Endothelial cell of umbilical vein (primary cell): ENCODE results near the gene RTN4RL1. TPM values are rescaled to one million over a fixed set of nuclear protein-coding genes. Genes with fewer than 3 reads are reported as not detected.

ENCODE experiments used
- BruUV-seq: library from RNA; stranded (reverse); fragments of 400-500 nt; replicated peaks from 2 replicates; lab custom pipeline; 2021; lab: Mats Ljungman, UMichigan
- CTCF ChIA-PET: fragments of 300-600, 350-600 bp; sonication (Branson Sonifier 250); formaldehyde crosslinking; loops from one replicate; lab custom pipeline; 2021; ENCODE audit warnings: antibody characterized with exemption, inconsistent platforms; lab: Charles Lee
- POLR2A ChIA-PET: fragments of 300-600, 350-600 bp; sonication (Branson Sonifier 250); formaldehyde crosslinking; loops from one replicate; lab custom pipeline; 2021; ENCODE audit warnings: antibody characterized with exemption, inconsistent platforms; lab: Charles Lee
- DNase-seq: peaks from one replicate; pipeline ENCODE4 v3.0.0-alpha.2; 2011; ENCODE audit warnings: low read depth, low spot score
- FAIRE-seq: peaks from 2 replicates; lab custom pipeline; 2011; peaks lifted over from hg19 to GRCh38; lab: Jason Lieb, UNC
- H2AFZ ChIP-seq: 2 replicates; pipeline ENCODE4 v1.6.0; 2012; ENCODE audit warnings: low read depth, low read length, control low read depth, inconsistent platforms
- H3K27ac ChIP-seq: 2 replicates; pipeline ENCODE4 v1.5.1; 2011; ENCODE audit warnings: low read depth, mild to moderate bottlenecking, control low read depth, low read length, moderate library complexity; ENCODE audit not compliant: insufficient read depth
- H3K27me3 ChIP-seq, 2 experiments: 2 replicates each; pipeline versions ENCODE4 v1.6.0 to v1.6.1; 2011; ENCODE audit warnings: low read length in 2 of 2, mixed read lengths in 1 of 2; ENCODE audit not compliant: control insufficient read depth in 2 of 2, insufficient read depth in 2 of 2
- H3K36me3 ChIP-seq, 2 experiments: 2 replicates in 1 of 2; 3 replicates in 1 of 2; pipeline ENCODE4 v1.5.1; 2011; ENCODE audit warnings: low read length in 2 of 2, mild to moderate bottlenecking in 1 of 2, moderate library complexity in 1 of 2; ENCODE audit not compliant: control insufficient read depth in 2 of 2, insufficient read depth in 2 of 2; ENCODE audit errors: extremely low read depth in 1 of 2
- H3K4me1 ChIP-seq: 3 replicates; pipeline ENCODE4 v1.5.1; 2011; ENCODE audit warnings: mild to moderate bottlenecking, low read length; ENCODE audit not compliant: control insufficient read depth, insufficient read depth; ENCODE audit errors: extremely low read depth
- H3K4me2 ChIP-seq: 2 replicates; pipeline ENCODE4 v1.6.1; 2011; ENCODE audit warnings: low read length, control low read depth, mixed read lengths; ENCODE audit not compliant: insufficient read depth
- H3K4me3 ChIP-seq, 3 experiments: fragments of 200-600 bp in 1 of 3; sonication (generic), shearing (Covaris generic) in 1 of 3; replicated peaks in 1 of 3; 2 replicates each; pipeline ENCODE4 v1.5.1; 2011 to 2016; ENCODE audit warnings: control low read depth in 3 of 3, low read length in 3 of 3, mild to moderate bottlenecking in 2 of 3, inconsistent platforms in 1 of 3, low read depth in 1 of 3, moderate library complexity in 1 of 3; ENCODE audit not compliant: insufficient read depth in 1 of 3
- H3K79me2 ChIP-seq: 2 replicates; pipeline ENCODE4 v1.6.0; 2012; ENCODE audit warnings: low read length, inconsistent platforms; ENCODE audit not compliant: control insufficient read depth, insufficient read depth
- H3K9ac ChIP-seq: replicated peaks from 2 replicates; pipeline ENCODE3; 2011; ENCODE audit warnings: low read length, control low read depth; ENCODE audit not compliant: insufficient read depth; ENCODE audit errors: extremely low read depth
- H3K9me1 ChIP-seq: replicated peaks from 3 replicates; pipeline ENCODE4 v1.6.0; 2011; ENCODE audit warnings: mild to moderate bottlenecking, low read length; ENCODE audit not compliant: control insufficient read depth, insufficient read depth; ENCODE audit errors: extremely low read depth
- H3K9me3 ChIP-seq: replicated peaks from 2 replicates; pipeline ENCODE4 v1.5.1; 2012; ENCODE audit warnings: low read length, inconsistent platforms; ENCODE audit not compliant: control insufficient read depth, insufficient read depth
- H4K20me1 ChIP-seq: replicated peaks from 2 replicates; pipeline ENCODE3; 2011; ENCODE audit warnings: mild to moderate bottlenecking, low read length; ENCODE audit not compliant: control insufficient read depth, insufficient read depth; ENCODE audit errors: extremely low read depth
- CTCF ChIP-seq, 2 donors: IDR thresholded peaks; 1 replicate in 1 of 2; 2 replicates in 1 of 2; pipeline ENCODE4 v1.5.1; 2011; ENCODE audit warnings: low read length in 2 of 2, mild to moderate bottlenecking in 2 of 2, moderate library complexity in 2 of 2, control low read depth in 1 of 2, inconsistent platforms in 1 of 2, low read depth in 1 of 2; ENCODE audit not compliant: insufficient read depth in 1 of 2; ENCODE audit errors: extremely low read depth in 1 of 2
- EZH2 ChIP-seq: IDR thresholded peaks from 2 replicates; pipeline ENCODE4 v1.6.1; 2012; ENCODE audit warnings: borderline replicate concordance, low read depth, mild to moderate bottlenecking, moderate library complexity, low read length, inconsistent platforms; ENCODE audit not compliant: severe bottlenecking
- FOS ChIP-seq: IDR thresholded peaks from 2 replicates; pipeline ENCODE4 v1.6.1; 2011; ENCODE audit warnings: mild to moderate bottlenecking, low read length, moderate library complexity, borderline replicate concordance; ENCODE audit not compliant: insufficient read depth
- GATA2 ChIP-seq: IDR thresholded peaks from 2 replicates; pipeline ENCODE4 v1.7.0; 2011; ENCODE audit warnings: low read depth, mild to moderate bottlenecking, moderate library complexity, mixed read lengths, low read length; ENCODE audit not compliant: insufficient read length, insufficient read depth
- JUN ChIP-seq: IDR thresholded peaks from 2 replicates; pipeline ENCODE4 v1.6.1; 2011; ENCODE audit warnings: borderline replicate concordance, low read depth; ENCODE audit not compliant: insufficient read length, insufficient read depth
- MYC ChIP-seq: IDR thresholded peaks from one replicate; pipeline ENCODE4 v1.6.1; 2011; ENCODE audit warnings: mild to moderate bottlenecking, low read depth, low read length
- POLR2A ChIP-seq: IDR thresholded peaks from 2 replicates; pipeline ENCODE4 v1.6.1; 2012; ENCODE audit warnings: low read depth, mild to moderate bottlenecking, control low read depth, low read length
- POLR2AphosphoS5 ChIP-seq: IDR thresholded peaks from 2 replicates; pipeline ENCODE4 v1.6.1; 2012; ENCODE audit warnings: low read depth, mild to moderate bottlenecking, control low read depth, low read length, moderate library complexity; ENCODE audit not compliant: insufficient read depth
- dilution Hi-C: fragments of 300-500 bp; cut with MboI; formaldehyde crosslinking; loops from one replicate; pipeline ENCODE4 v1.15.0; 2019; ENCODE audit warnings: low sequenced_read_pairs; ENCODE audit not compliant: extremely low pct_ligation_motif_present
- intact Hi-C: fragments of 100-400 bp; cut with micrococcal nuclease; formaldehyde crosslinking; loops from one replicate; pipeline ENCODE4 v1.10.0; 2022
- polyA plus RNA-seq, 4 experiments: library from polyadenylated mRNA; depleted of rRNA in 3 of 4; stranded (reverse) in 3 of 4; unstranded in 1 of 4; fragments of >200 nt; gene quantifications; 2 replicates each; pipeline versions ENCODE4 v1.2.1 to v1.2.3, GENCODE V29; 2011 to 2012; ENCODE audit warnings: missing spikeins in 1 of 4
- total RNA-seq: library from RNA; stranded (reverse); gene quantifications from 2 replicates; pipeline ENCODE4 v1.2.3, GENCODE V29; 2021
- TF ChIP-seq, protein P1 (sequence below): IDR thresholded peaks from 2 replicates; pipeline ENCODE4 v1.6.1; 2011; ENCODE audit not compliant: insufficient read depth, insufficient read length

RTN4RL1 gene
- total and polyA plus RNA-seq, 2 donors (not counting 3 experiments of a cell fraction or from before 2014, with no cell fraction given) = 0.04 TPM; not detected in 1

GRCh38 chr17:1965556-1966273, 59.4 kb downstream of the RTN4RL1 start:
- no peak for FAIRE-seq

GRCh38 chr17:1963250-1963649, 61.9 kb downstream of the RTN4RL1 start:
- Histone ChIP-seq H3K4me1 (no peaks in the 10 kb centered on the region), H3K36me3 (no peaks in the 10 kb centered on the region), H3K27me3 (no peaks in the 10 kb centered on the region), H3K79me2 (no peaks in the 10 kb centered on the region), H3K4me2 (no peak overlapping the region), H3K4me3 (no peak overlapping the region), H3K9me1 (no peaks in the 10 kb centered on the region), H2AFZ (no peak overlapping the region), H3K9ac (no peak overlapping the region), H3K9me3 (no peaks in the 10 kb centered on the region), H4K20me1 (no peaks in the 10 kb centered on the region), H3K27ac (no peak overlapping the region)
- ChIA-PET POLR2A (no interaction called here), CTCF (interaction anchor here (1.4 kb wide), 1 partner anchor 14 kb away, joined by 3 read pairs; no protein-coding TSS in a partner anchor)
- DNase-seq (no peak), FAIRE-seq (no peak)
- no TSS peak for BruUV-seq
- TF ChIP-seq JUN (no peak), EZH2 (no peak), GATA2 (no peak), POLR2A (no peak), MYC (no peak), CTCF (IDR thresholded peaks at IDR 0.05; ENCODE audit: extremely low read depth in 1 of 2, insufficient read depth in 1 of 2, low read depth in 1 of 2, low read length in 2 of 2) (no peak), FOS (no peak)
- TF ChIP-seq, protein P1, sequence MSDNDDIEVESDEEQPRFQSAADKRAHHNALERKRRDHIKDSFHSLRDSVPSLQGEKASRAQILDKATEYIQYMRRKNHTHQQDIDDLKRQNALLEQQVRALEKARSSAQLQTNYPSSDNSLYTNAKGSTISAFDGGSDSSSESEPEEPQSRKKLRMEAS = no peak
- dilution Hi-C loops (no loop called here), intact Hi-C loops (no loop called here)

More at GRCh38 chr17:1965556-1966273, 59.4 kb downstream of the RTN4RL1 start:
- no peaks in the 10 kb centered on the region for H4K20me1 ChIP-seq
- H3K9me3 ChIP-seq = no peaks in the 10 kb centered on the region
- POLR2A ChIA-PET = no interaction called here
- dilution Hi-C loops (no loop called here), intact Hi-C loops (no loop called here)
- no peak overlapping the region for H3K9ac ChIP-seq
- BruUV-seq = no TSS peak
- H3K36me3 ChIP-seq = no peaks in the 10 kb centered on the region
- no peak overlapping the region for H3K4me2 ChIP-seq
- H3K27ac ChIP-seq = no peak overlapping the region
- H2AFZ ChIP-seq = no peak overlapping the region
- no peaks in the 10 kb centered on the region for H3K9me1 ChIP-seq
- no peaks in the 10 kb centered on the region for H3K79me2 ChIP-seq
- CTCF ChIA-PET = interaction anchor here (0.8 to 0.9 kb wide), 3 partner anchors 8 to 59 kb away, joined by 3 read pairs; partner anchors contain the start of gene RTN4RL1
- H3K27me3 ChIP-seq = no peaks in the 10 kb centered on the region
- no peak overlapping the region for H3K4me3 ChIP-seq
- H3K4me1 ChIP-seq = no peaks in the 10 kb centered on the region
- DNase-seq = no peak
- TF ChIP-seq FOS (no peak), GATA2 (no peak), MYC (no peak), POLR2AphosphoS5 (no peak)
- TF ChIP-seq, protein P1 = no peak
